Measurements from ENCODE around the gene CD3D.

The CD3D gene

DNA sequence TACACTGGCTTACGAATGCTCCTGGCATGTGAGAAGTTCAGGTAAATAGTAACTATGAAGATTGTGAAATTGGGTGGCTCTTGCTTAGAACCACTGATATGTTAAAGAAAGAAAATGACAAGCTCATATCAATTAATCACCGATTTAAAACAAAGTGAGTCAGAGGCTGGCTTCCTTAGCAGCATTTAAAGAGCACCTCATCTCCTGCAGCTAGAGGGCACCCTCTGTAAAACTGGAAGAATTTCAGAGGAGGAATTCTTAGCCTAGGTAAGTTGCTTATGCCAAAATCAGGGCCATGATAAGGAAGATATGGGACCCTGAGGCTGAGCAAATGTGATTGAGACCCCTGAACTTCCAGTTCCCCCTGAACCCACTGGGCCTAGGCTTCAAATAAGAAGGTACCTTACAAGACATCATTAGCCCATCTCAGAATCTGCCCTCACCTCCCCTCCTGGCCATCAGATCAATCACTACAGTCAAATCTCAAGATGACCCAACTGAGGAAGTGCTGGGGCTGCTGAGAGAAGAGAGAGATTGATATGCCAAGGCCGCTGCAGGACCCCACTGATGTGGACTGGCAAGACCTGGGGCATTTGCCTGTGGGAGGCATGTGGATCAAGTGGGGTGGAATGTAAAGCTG, 46.6 kb downstream of the CD3D start:
- FAIRE-seq = no peak

DNA sequence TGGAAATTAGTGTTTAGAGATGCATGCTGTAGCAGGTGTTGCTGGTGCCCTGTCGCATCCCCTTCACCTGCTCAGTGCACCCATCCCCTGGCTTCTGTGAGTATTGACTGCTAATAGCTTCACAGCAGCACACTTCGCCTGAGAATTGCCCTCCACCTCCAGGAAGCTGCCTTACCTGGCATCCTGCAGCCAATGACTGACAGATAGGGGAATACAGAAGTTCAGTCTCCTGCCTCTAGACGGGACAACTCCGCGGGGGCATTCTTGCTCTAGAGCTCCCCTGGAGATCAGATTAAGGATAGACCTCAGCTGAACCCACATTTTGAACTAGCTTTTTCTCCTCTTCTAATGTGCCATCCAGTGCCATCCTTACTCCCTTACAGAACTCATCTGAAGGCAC, 47.3 kb downstream of the CD3D start:
- FAIRE-seq = no peak

DNA sequence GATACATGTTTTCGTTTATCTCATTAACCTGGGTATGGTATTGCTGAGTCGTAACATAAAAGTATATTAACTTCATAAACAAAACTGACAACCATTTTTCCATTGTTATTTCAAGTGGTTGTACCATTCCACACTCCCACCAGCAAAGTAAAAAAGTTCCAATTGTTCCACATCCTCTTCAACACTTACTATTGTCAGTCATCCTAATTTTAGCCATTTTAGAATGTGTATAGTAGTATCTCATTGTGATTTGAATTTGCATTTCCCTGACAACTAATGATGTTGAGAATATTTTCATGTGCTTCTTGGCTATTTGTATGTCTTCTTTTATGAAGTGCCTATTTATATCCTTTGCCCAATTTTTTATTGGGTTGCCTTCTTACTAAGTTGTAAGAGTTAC, 48.5 kb downstream of the CD3D start:
- FAIRE-seq = no peak

DNA sequence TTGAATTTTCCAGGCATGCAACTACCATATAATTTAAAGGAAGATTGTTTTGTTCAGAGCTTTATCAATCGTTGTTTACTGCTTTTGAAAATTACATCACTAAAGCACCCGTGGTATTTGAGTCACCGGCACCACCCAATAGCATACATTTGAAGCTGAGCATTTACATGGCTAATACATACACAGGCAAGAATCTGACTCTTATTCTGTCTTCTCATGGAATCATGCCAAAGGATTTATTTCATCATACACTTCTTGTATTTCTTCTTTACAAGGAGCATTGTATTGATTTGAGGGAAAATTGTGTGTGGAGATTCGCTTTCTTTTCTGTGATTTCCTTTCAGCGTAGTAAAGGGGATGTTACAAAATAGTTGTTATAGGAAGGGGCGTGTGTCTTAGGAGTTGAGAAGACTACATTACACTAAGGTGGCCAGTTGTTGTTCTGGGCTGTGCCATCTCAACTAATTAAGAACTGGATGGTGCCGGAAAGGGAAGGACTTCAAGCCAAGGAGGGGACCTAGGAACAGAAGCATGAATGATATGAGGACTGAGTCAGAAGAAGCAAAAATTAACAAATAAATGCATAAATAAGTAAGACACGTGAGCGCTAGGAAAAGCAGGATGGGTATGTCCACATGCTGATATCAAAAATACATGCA, 50.9 kb downstream of the CD3D start:
- no peak for FAIRE-seq

DNA sequence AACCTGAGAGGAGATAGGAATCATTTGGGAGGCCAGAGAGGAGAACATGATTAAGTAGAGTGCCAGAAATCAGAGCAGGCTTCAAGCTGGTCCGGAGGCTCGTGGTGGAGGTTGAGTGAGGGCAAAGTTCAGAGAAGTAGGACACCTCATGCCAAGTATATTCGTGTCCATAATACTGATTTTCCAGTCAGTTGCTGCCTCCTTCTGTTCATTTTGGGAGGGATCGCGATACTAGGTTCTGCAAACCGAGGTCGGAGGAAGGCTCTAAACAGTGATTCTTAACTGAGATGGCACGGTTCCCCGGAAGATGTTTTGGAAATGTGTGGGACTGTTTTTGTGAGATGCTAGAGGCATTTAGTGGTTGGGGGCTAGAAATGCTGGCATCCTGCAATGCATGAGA, 51.6 kb downstream of the CD3D start:
- FAIRE-seq = no peak

DNA sequence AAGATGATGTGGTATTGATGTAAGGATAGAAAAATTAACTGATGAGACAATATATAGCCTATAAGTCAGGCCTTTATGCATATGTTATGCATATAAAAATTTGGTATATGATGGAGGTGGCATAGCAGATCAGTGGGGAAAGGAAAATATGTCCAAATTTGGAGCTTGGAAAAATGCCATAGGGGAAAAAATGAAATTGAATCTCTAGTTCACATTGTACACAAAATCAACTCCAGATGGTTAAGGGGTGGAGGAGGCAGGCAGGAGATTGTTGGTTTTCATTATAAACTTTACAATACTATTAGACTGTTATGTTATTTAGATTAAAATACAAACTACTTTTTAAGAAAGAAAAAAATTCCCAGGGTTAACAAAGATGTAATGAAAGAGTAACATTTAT, 53.1 kb downstream of the CD3D start:
- FAIRE-seq = no peak

All from islet of Langerhans (tissue), 1 donor.